ENCODE measurements around the gene FOXN3. TPM values are rescaled to one million over a fixed set of nuclear protein-coding genes. Genes with fewer than 3 reads are reported as not detected.

FOXN3 gene
- polyA plus RNA-seq, 4 donors, result 30.0 to 55.8 (median 33.2) TPM

DNA sequence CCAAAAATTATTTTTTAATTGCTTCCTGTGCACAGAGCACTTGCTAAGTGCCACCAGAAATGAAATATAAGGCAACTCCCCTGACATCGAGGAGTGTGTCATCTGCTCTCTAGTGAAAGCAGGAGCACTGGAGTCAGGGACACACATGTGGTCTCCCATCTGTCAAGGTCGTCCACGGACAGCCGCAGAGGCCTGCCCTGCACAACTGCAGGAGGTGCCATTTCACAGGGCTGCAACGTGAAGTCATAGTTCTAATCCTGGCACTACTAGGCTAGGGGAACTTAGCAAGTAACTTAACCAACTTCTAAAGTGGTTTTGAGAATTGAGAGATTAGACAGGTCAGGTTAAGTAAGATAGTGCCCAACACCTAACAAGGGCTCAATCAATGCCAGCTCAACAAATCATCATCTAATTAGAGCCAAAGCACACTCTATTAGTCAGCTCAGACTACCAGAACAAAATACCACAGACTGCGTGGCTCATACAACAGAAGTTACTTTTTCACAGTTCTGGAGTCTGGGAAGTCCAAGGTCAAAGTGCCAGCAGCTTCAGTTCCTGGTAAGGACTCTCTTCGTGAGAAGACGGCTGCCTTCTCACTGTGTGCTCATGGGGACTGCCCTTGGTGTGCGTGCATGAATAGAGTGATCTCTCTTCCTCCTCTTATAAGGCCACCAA, 30.7 kb downstream of the FOXN3 start:
- DNase-seq (ENCODE audit: low read depth in 4 of 4, low spot score in 3 of 4), result no peak

GRCh38 chr14:89384636-89385035, 32.4 kb downstream of the FOXN3 start:
- DNase-seq (ENCODE audit: low read depth in 4 of 4, low spot score in 3 of 4), result no peak

GRCh38 chr14:89384023-89384422, 33.0 kb downstream of the FOXN3 start:
- DNase-seq (ENCODE audit: low read depth in 4 of 4, low spot score in 3 of 4), result no peak

DNA sequence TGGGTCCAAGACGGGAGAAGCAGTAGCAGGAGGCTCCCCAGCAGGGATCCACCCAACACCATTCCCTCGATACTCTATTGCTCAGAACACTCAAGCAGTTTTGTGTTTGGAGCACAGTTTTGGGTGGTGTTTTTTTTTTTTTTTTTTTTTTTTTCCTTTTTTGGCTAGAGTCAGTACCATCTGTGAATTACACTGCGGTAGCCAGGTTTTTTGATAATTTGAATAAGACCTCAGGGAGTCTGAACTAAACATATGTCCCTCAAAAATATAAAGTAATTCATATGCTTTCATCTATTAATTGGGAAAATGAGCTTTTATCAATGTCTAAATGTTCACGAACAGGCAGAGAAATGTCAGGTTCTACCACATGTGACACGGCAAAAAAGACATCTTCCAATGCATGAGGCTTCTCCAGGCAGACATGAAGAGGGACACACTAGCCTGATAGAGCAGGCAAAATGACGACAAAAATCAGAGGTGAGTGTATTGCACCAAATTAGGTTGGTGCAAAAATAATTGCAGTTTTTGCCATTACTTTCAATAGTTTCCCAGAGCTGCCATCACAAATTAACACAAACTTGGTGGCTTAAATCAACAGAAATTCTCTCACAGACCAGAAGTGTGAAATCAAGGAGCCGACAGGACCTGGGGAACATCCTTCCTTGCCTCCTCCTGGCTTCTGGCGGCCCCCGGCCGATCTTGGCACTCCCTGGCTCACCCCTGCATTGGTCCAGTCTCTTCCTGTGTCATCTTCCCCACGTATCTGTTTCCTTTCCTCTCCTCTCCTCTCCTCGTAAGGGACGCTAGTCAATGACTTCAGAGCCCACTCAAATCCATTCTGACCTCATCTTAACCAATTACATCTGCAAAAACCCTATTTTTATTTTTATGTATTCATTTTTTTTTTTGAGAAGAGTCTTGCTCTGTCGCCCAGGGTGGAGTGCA, 33.9 kb downstream of the FOXN3 start:
- no peak for DNase-seq (ENCODE audit: low read depth in 4 of 4, low spot score in 3 of 4)

DNA sequence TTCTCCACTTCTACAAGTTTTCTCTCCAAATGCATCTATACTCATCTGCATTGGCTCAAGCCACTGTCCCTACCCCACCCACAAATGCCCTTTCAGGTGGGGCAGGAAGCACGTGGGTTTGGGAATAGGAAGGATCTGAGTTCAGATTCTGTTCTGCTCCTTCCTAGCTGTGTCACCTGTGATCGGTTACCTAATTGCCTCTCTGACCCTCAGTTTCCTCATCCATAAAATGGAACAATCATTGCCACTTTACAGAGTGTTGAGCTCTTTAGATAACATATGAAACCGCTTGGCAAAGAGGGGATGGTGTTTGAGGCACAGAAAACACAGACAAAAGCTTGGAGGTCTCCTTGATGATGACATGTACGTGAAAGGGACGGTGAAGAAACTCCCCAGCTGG, 34.5 kb downstream of the FOXN3 start:
- no peak for DNase-seq (ENCODE audit: low read depth in 4 of 4, low spot score in 3 of 4)

DNA sequence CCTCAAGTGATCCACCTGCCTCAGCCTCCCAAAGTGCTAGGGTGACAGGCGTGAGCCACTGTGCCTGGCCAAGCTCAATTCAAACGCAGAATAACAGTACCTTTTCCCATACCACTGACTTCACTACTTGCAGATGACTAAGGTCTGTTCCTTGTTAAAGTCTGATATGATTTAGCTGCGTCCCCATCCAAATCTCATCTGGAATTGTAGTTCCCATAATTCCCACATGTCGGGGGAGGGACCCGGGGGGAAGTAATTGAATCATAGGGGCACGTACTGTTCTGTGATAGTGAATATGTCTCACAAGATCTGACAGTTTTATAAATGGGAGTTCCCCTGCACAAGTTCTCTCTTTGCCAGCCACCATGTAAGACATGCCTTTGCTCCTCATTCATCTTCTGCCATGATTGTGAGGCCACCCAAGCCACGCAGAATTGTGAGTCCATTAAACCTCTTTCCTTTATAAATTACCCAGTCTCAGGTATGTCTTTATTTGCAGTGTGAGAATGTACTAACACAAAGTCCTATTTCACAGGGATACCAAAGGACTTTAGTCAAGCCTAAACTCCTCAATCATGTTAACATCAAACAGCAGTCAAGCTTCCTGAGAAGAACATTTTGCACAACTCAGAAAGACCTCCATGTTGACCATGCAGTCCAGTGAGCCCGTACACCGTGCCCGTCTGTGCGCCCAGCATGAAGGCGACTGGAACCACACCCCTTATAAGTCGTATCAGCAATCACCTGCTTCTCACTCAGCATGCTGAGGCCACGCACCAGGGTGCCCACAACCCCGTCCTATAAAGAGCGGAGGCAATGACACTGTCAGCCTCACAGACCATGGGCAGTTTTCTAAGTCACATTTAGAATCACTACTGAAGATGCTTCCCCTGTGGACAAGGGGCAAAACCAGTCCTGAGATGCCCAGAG, 36.9 kb downstream of the FOXN3 start:
- DNase-seq (ENCODE audit: low read depth in 4 of 4, low spot score in 3 of 4), result no peak

GRCh38 chr14:89379006-89379405, 38.0 kb downstream of the FOXN3 start:
- DNase-seq (ENCODE audit: low read depth in 4 of 4, low spot score in 3 of 4), result no peak

- DNase-seq (ENCODE audit: low read depth in 4 of 4, low spot score in 3 of 4), result no peak
Observed at GRCh38 chr14:89378119-89378518, 38.9 kb downstream of the FOXN3 start.

DNA sequence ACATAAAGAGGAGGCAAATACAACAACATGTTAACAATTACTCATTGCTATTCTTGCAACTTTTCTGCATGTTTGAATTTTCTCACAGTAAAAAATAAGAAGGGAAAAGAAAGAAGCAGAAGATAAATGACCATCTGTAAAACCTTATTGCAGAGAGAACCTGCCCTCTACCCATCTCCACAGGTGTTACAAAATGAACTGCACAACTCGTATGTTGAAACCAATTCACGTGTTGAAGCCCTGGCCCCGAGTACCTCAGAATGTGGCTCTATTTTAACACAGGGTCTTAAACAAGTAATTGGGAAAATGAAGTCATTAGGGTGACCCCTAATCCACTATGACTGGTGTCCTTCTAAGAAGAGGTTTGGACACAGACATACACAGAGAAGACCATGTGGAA, 39.5 kb downstream of the FOXN3 start:
- DNase-seq (ENCODE audit: low read depth in 4 of 4, low spot score in 3 of 4), result no peak

DNA sequence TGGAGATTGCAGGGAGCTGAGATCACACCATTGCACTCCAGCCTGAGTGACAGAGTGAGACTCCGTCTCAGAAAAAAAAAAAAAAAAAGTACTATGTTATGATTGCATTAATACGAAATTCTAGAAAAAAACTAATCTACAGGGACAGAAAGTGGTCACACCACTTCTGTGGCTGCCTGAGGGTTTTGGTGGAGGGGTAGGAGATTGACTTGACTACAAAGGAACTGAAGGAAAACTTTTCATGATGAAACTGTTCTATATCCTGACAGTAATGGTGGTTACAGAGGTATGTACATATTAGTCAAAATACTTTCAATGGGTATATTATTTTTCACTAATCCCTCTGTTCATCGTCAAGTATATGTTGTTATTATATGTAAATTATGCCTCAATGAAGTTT, 42.1 kb downstream of the FOXN3 start:
- no peak for DNase-seq (ENCODE audit: low read depth in 4 of 4, low spot score in 3 of 4)

- no peak for DNase-seq (ENCODE audit: low read depth in 4 of 4, low spot score in 3 of 4)
Observed at GRCh38 chr14:89373185-89373584, 43.8 kb downstream of the FOXN3 start.

- DNase-seq (ENCODE audit: low read depth in 4 of 4, low spot score in 3 of 4), result no peak
Observed at GRCh38 chr14:89372512-89372883, 44.5 kb downstream of the FOXN3 start.

GRCh38 chr14:89371585-89372511, 45.2 kb downstream of the FOXN3 start:
- DNase-seq (ENCODE audit: low read depth in 4 of 4, low spot score in 3 of 4), result no peak

DNA sequence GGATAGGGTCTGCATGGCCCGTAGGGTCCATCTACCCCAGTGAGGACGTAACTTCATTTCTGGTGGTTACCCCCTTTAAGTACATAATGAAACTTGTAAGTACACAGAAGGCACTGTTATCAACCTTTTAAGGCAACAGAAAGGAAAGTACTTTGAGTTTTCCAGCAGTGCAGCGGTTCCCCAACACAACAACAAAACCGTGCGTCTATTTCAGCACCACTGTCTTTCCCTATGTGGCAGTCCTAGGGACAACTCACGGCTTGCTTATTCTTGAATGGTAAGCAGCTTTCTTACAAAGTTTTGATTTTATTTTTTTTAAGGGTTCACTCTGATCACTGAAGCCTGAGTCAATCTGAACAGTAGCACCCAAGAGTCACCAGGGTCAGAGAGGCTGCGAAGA, 46.3 kb downstream of the FOXN3 start:
- DNase-seq (ENCODE audit: low read depth in 4 of 4, low spot score in 3 of 4), result no peak

DNA sequence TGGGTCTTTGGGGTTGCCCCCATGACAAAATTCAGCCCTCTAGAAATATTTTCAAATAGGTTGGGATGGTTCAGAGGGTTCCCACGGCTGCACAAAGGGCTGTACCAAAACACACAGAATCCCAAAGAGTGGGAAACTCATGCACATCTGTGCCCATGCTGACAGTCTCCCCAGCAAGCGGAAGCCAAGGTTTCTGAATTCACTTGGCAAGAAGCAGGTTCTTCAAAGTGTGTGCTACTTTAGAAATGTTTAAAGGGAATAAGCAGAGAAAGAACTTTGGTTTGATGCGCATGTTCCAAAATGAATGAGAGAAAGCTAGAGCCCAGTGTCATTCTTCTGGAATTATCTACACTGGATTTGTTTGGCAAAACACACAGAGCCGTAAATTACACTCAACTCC, 46.7 kb downstream of the FOXN3 start:
- DNase-seq (ENCODE audit: low read depth in 4 of 4, low spot score in 3 of 4), result no peak

- DNase-seq (ENCODE audit: low read depth in 4 of 4, low spot score in 3 of 4), result no peak
Observed at GRCh38 chr14:89369656-89370055, 47.4 kb downstream of the FOXN3 start.

DNA sequence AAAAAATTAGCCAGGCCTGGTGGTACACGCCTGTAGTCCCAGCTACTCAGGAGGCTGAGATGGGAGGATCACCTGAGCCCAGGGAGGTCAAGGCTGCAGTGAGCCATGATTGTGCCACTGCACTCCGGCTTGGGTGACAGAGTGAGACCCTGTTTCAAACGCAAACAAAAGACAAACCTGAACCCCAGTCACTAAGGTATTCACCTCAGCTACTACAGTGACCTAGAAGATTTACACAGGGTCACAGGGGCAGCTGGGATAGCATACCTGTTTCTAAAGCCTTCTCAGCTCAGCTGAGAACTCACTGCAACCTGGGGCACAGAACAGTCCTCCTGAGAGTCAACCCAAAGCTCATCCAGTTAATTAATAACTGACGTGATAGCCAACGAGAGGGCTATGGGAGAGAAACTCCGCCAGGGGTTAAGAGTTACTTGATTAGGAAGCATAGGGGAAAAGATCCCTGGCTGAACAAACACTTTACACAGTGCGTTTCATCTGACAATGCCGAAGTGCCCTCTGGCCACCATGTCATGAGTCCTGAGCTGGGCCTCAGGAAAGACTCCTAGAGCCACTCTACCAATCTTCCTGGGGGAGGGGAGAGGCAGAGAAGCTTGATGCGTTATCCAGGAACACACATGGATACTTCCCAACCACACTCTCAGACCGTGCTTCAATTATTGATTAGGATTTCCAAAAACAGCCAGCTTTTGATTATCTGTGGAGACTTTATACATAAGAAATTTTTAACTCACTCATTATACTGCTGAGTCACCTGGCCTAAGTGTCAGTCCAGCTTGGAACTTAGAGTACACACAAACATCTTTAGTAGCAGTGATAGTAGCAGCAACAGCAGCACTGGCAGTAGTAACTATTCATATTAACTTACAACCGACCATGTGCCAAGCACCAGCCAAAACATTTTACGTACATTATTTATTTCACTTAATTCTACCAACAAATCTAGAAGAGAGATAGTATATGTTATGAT, 48.2 kb downstream of the FOXN3 start:
- DNase-seq (ENCODE audit: low read depth in 4 of 4, low spot score in 3 of 4), result no peak

DNA sequence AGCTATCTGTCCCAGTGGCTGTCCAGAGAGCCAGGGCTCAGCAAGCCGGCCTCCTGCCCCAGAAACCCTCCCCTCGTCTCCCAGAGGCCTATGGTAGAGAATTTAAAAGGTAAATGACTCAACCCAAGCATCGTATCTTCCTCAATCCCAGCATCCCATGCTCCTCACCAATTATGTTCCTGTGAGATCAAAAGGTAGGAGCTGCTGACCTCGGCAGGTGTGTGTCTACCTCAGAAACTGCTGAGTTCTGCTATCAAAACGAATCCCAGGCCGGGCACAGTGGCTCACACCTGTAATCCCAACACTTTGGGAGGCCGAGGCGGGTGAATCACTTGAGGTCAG, 49.3 kb downstream of the FOXN3 start:
- no peak for DNase-seq (ENCODE audit: low read depth in 4 of 4, low spot score in 3 of 4)

All from left renal pelvis (tissue), 4 donors.